ENCODE results near the gene UNC119B.

The UNC119B gene

GRCh38 chr12:120748242-120748641, 38.0 kb downstream of the UNC119B start:
- TF ChIP-seq, protein P1, sequence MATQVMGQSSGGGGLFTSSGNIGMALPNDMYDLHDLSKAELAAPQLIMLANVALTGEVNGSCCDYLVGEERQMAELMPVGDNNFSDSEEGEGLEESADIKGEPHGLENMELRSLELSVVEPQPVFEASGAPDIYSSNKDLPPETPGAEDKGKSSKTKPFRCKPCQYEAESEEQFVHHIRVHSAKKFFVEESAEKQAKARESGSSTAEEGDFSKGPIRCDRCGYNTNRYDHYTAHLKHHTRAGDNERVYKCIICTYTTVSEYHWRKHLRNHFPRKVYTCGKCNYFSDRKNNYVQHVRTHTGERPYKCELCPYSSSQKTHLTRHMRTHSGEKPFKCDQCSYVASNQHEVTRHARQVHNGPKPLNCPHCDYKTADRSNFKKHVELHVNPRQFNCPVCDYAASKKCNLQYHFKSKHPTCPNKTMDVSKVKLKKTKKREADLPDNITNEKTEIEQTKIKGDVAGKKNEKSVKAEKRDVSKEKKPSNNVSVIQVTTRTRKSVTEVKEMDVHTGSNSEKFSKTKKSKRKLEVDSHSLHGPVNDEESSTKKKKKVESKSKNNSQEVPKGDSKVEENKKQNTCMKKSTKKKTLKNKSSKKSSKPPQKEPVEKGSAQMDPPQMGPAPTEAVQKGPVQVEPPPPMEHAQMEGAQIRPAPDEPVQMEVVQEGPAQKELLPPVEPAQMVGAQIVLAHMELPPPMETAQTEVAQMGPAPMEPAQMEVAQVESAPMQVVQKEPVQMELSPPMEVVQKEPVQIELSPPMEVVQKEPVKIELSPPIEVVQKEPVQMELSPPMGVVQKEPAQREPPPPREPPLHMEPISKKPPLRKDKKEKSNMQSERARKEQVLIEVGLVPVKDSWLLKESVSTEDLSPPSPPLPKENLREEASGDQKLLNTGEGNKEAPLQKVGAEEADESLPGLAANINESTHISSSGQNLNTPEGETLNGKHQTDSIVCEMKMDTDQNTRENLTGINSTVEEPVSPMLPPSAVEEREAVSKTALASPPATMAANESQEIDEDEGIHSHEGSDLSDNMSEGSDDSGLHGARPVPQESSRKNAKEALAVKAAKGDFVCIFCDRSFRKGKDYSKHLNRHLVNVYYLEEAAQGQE (IDR thresholded peaks at IDR 0.05; ENCODE audit: insufficient read depth in 1 of 2, low read depth in 2 of 2, low read length in 2 of 2): no peak
- TF ChIP-seq POLR2AphosphoS5 (IDR thresholded peaks at IDR 0.05; ENCODE audit: low read depth, low read length) (no peak), SIN3A (IDR thresholded peaks at IDR 0.05; ENCODE audit: borderline replicate concordance, insufficient read depth, low read length) (no peak), TAF1 (IDR thresholded peaks at IDR 0.05; ENCODE audit: borderline replicate concordance, insufficient read depth, low read length) (no peak), FOXP2 (optimal IDR thresholded peaks at IDR 0.05; ENCODE audit: borderline replicate concordance, extremely low read depth, extremely low read length, insufficient read depth) (no peak)

GRCh38 chr12:120749256-120749655, 39.0 kb downstream of the UNC119B start:
- TF ChIP-seq SIN3A (IDR thresholded peaks at IDR 0.05; ENCODE audit: borderline replicate concordance, insufficient read depth, low read length) (no peak), POLR2AphosphoS5 (IDR thresholded peaks at IDR 0.05; ENCODE audit: low read depth, low read length) (no peak), FOXP2 (optimal IDR thresholded peaks at IDR 0.05; ENCODE audit: borderline replicate concordance, extremely low read depth, extremely low read length, insufficient read depth) (no peak), TAF1 (IDR thresholded peaks at IDR 0.05; ENCODE audit: borderline replicate concordance, insufficient read depth, low read length) (no peak)
- TF ChIP-seq, protein P1 (IDR thresholded peaks at IDR 0.05; ENCODE audit: insufficient read depth in 1 of 2, low read depth in 2 of 2, low read length in 2 of 2): no peak

- TF ChIP-seq POLR2AphosphoS5 (IDR thresholded peaks at IDR 0.05; ENCODE audit: low read depth, low read length) (no peak), FOXP2 (optimal IDR thresholded peaks at IDR 0.05; ENCODE audit: borderline replicate concordance, extremely low read depth, extremely low read length, insufficient read depth) (no peak)
- TF ChIP-seq, protein P1 (IDR thresholded peaks at IDR 0.05; ENCODE audit: insufficient read depth in 1 of 2, low read depth in 2 of 2, low read length in 2 of 2): no peak
Observed at GRCh38 chr12:120750806-120751205, 40.5 kb downstream of the UNC119B start.

- no peak for TF ChIP-seq SIN3A (IDR thresholded peaks at IDR 0.05; ENCODE audit: borderline replicate concordance, insufficient read depth, low read length)
- no peak for TF ChIP-seq FOXP2 (optimal IDR thresholded peaks at IDR 0.05; ENCODE audit: borderline replicate concordance, extremely low read depth, extremely low read length, insufficient read depth)
- TF ChIP-seq, protein P1 (IDR thresholded peaks at IDR 0.05; ENCODE audit: insufficient read depth in 1 of 2, low read depth in 2 of 2, low read length in 2 of 2): no peak
- TF ChIP-seq TAF1 (IDR thresholded peaks at IDR 0.05; ENCODE audit: borderline replicate concordance, insufficient read depth, low read length): no peak
- TF ChIP-seq POLR2AphosphoS5 (IDR thresholded peaks at IDR 0.05; ENCODE audit: low read depth, low read length): no peak
Observed at GRCh38 chr12:120751389-120751788, 41.1 kb downstream of the UNC119B start.

DNA sequence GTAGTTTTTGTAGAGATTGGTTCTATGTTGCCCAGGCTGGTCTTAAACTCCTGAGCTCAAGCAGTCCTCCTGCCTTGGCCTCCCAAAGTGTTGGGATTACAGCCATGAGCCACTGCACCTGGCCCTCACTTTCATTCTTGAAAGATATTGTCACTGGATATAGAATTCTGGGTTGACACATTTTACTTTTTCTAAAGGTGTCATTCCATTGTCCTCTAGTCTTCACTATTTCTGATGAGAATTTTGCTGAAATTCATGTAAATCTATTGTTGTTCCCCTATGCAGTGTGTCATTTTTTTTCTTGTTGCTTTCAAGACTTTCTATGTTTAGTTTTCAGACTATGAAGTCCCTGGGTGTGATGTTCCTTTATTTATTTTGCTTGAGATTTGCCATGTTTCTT, 44.5 kb downstream of the UNC119B start:
- no peak for TF ChIP-seq SIN3A (IDR thresholded peaks at IDR 0.05; ENCODE audit: borderline replicate concordance, insufficient read depth, low read length)
- TF ChIP-seq, protein P1 (IDR thresholded peaks at IDR 0.05; ENCODE audit: insufficient read depth in 1 of 2, low read depth in 2 of 2, low read length in 2 of 2): no peak
- TF ChIP-seq FOXP2 (optimal IDR thresholded peaks at IDR 0.05; ENCODE audit: borderline replicate concordance, extremely low read depth, extremely low read length, insufficient read depth): no peak
- no peak for TF ChIP-seq TAF1 (IDR thresholded peaks at IDR 0.05; ENCODE audit: borderline replicate concordance, insufficient read depth, low read length)
- no peak for TF ChIP-seq POLR2AphosphoS5 (IDR thresholded peaks at IDR 0.05; ENCODE audit: low read depth, low read length)

All from PFSK-1 (cell line).